OCI-LY1 (cell line): ENCODE results near the gene AKT1S1.

Experiments
- EZH2 ChIP-seq: fragments of 200-600 bp; sonication (generic), shearing (Covaris generic); IDR thresholded peaks from 2 replicates; pipeline ENCODE4 v1.8.0; 2017; ENCODE audit warnings: borderline replicate concordance, mixed run types, mild to moderate bottlenecking, antibody characterized with exemption, low read length, moderate library complexity, mixed read lengths
- TF ChIP-seq, protein P1 (sequence below): fragments of 200-600 bp; sonication (generic), shearing (Covaris generic); IDR thresholded peaks from 2 replicates; pipeline ENCODE4 v1.5.1; 2017; ENCODE audit warnings: mild to moderate bottlenecking, antibody characterized with exemption, low read length, moderate library complexity, mixed read lengths

DNA sequence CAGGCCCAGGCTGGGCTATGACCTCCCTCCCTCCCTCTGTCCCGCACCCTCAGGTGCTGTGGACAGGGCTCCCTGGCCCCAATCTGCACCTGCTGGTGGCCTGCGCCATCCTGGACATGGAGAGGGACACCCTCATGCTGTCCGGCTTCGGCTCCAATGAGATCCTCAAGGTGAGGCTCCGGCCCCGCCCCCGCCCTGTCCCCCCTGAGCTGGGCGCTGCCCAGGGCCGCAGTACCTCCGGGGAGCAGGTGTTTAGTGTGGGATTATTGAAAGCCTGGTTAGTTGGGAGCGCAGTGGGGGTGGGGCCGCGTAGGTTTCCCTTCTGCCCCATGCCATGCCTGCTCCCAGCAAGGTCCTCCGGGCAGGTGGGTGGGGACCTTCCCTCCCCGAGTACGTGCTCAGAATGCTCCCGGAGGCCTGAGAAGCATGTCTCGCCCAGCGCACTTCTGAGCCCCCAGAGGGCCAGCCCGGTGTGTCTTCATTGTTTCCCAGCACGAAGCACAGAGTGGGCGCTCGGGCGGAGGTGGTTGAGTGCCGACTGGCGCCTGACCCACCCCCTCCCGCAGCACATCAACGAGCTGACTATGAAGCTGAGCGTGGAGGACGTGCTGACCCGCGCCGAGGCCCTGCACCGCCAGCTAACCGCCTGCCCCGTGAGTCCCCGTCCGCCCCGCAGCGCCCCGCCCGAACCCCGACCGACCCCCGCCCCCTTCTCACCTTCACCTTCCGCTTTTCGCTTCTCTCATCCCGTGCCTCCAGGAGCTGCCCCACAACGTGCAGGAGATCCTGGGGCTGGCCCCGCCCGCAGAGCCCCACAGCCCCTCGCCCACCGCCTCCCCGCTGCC is 10.7 kb upstream of the AKT1S1 start:
- TF ChIP-seq, protein P1, sequence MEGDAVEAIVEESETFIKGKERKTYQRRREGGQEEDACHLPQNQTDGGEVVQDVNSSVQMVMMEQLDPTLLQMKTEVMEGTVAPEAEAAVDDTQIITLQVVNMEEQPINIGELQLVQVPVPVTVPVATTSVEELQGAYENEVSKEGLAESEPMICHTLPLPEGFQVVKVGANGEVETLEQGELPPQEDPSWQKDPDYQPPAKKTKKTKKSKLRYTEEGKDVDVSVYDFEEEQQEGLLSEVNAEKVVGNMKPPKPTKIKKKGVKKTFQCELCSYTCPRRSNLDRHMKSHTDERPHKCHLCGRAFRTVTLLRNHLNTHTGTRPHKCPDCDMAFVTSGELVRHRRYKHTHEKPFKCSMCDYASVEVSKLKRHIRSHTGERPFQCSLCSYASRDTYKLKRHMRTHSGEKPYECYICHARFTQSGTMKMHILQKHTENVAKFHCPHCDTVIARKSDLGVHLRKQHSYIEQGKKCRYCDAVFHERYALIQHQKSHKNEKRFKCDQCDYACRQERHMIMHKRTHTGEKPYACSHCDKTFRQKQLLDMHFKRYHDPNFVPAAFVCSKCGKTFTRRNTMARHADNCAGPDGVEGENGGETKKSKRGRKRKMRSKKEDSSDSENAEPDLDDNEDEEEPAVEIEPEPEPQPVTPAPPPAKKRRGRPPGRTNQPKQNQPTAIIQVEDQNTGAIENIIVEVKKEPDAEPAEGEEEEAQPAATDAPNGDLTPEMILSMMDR: no peak
- no peak for TF ChIP-seq EZH2
